ENCODE data around the gene EHMT1. TPM values are rescaled to one million over a fixed set of nuclear protein-coding genes. Genes with fewer than 3 reads are reported as not detected.
A peak's percentile ranks its signal among the peaks of the same experiment; 100 is the strongest.

Gene EHMT1
- total and polyA plus RNA-seq, 2 of the 13 experiments (the other 11 are each of a cell fraction or from before 2014, with no cell fraction given), result 23.0 to 27.1 TPM

- in situ Hi-C loops (cut with HindIII; ENCODE audit: extremely low pct_ligation_motif_present, low pct_unique_long_range_greater_than_20kb), result no loop called here
- Histone ChIP-seq H3K9me3 (ENCODE audit: low read length) (no peaks in the 10 kb centered on the region), H4K20me1 (ENCODE audit: insufficient read depth, low read length) (no peaks in the 10 kb centered on the region), H3K27ac (ENCODE audit: extremely low read length, insufficient read depth, low read length) (no peak overlapping the region), H3K4me1 (ENCODE audit: insufficient read depth, low read length) (peaks cover 37% of the 10 kb centered on the region), H2AFZ (ENCODE audit: low read length) (peak overlapping the region; percentile 54), H3K4me2 (ENCODE audit: low read depth, low read length) (peak overlapping the region; percentile 65), H3K36me3 (replicated peaks in 1 of 2; ENCODE audit: control insufficient read depth in 1 of 2, insufficient read depth in 2 of 2, low read length in 2 of 2) (no peaks in the 10 kb centered on the region), H3K27me3 (ENCODE audit: control insufficient read depth in 1 of 2, insufficient read depth in 2 of 2, low read length in 2 of 2) (peaks cover 0 to 12% of the 10 kb centered on the region in 2 experiments; a peak in 3 of 5 replicates), H3K79me2 (ENCODE audit: insufficient read depth, low read length) (no peaks in the 10 kb centered on the region), H3K4me3 (replicated peaks in 1 of 3; ENCODE audit: insufficient read depth in 1 of 3, low read depth in 2 of 3, low read length in 3 of 3) (peak overlapping the region in 2 of 3 experiments; percentile 28 to 38; a peak in 3 of 6 replicates), H3K9ac (ENCODE audit: insufficient read depth, low read depth, low read length) (peak overlapping the region; percentile 8; the same call in 1 of the 2 replicates)
- FAIRE-seq, result no peak
- WGBS (ENCODE audit: low lambda C conversion rate), result 20% methylated on average over 7 of the region's 8 CpGs
- intact Hi-C loops (cut with micrococcal nuclease; ENCODE audit: unreplicated experiment), result no loop called here
- DNase-seq (ENCODE audit: low spot score), result no peak
- CTCF ChIA-PET (ENCODE audit: low intra/inter-chr PET ratio, low total read pairs), result no interaction called here
- POLR2A ChIA-PET, result interaction anchor here (1.3 kb wide), 1 partner anchor 9 kb away, joined by 3 read pairs; no protein-coding TSS in a partner anchor
- TF ChIP-seq ZBTB46 (CRISPR knock-in tag; IDR thresholded peaks at IDR 0.05; ENCODE audit: borderline replicate concordance), result no peak
- no peak for TF ChIP-seq FOSL1 (CRISPR knock-in tag; IDR thresholded peaks at IDR 0.05; ENCODE audit: borderline replicate concordance)
- 0 out of 2 replicates have a peak, but pooled peaks have one; percentile 30 for TF ChIP-seq ZNF235 (CRISPR knock-in tag; IDR thresholded peaks at IDR 0.05; ENCODE audit: borderline replicate concordance)
- no peak for TF ChIP-seq ZNF703 (CRISPR knock-in tag; IDR thresholded peaks at IDR 0.05; ENCODE audit: borderline replicate concordance)
- no TSS peak for BruUV-seq (replicated peaks)
- peak; percentile 17 for ATAC-seq
Measured at GRCh38 chr9:137598943-137599342, 19.9 kb upstream of the EHMT1 start.

- Histone ChIP-seq H2AFZ (ENCODE audit: low read length) (peak overlapping the region; percentile 31), H3K9ac (ENCODE audit: insufficient read depth, low read depth, low read length) (peak overlapping the region; percentile 1; the same call in 1 of the 2 replicates), H4K20me1 (ENCODE audit: insufficient read depth, low read length) (no peaks in the 10 kb centered on the region; the same call in 1 of the 2 replicates), H3K4me3 (replicated peaks in 1 of 3; ENCODE audit: insufficient read depth in 1 of 3, low read depth in 2 of 3, low read length in 3 of 3) (no peak overlapping the region), H3K9me3 (ENCODE audit: low read length) (no peaks in the 10 kb centered on the region), H3K79me2 (ENCODE audit: insufficient read depth, low read length) (peaks cover 14% of the 10 kb centered on the region), H3K27ac (ENCODE audit: extremely low read length, insufficient read depth, low read length) (no peak overlapping the region), H3K4me2 (ENCODE audit: low read depth, low read length) (peak overlapping the region; percentile 47), H3K36me3 (replicated peaks in 1 of 2; ENCODE audit: control insufficient read depth in 1 of 2, insufficient read depth in 2 of 2, low read length in 2 of 2) (no peaks in the 10 kb centered on the region), H3K27me3 (ENCODE audit: control insufficient read depth in 1 of 2, insufficient read depth in 2 of 2, low read length in 2 of 2) (peaks cover 1 to 17% of the 10 kb centered on the region in 2 experiments; a peak in 4 of 5 replicates), H3K4me1 (ENCODE audit: insufficient read depth, low read length) (peaks cover 48% of the 10 kb centered on the region)
- no peak for FAIRE-seq
- intact Hi-C loops (cut with micrococcal nuclease; ENCODE audit: unreplicated experiment) (no loop called here), in situ Hi-C loops (cut with HindIII; ENCODE audit: extremely low pct_ligation_motif_present, low pct_unique_long_range_greater_than_20kb) (no loop called here)
- TF ChIP-seq GTF3A (CRISPR knock-in tag; conservative IDR thresholded peaks at IDR 0.05), result no peak
- ATAC-seq, result no peak
- CTCF ChIA-PET (ENCODE audit: low intra/inter-chr PET ratio, low total read pairs), result no interaction called here
- DNase-seq (ENCODE audit: low spot score), result no peak
- POLR2A ChIA-PET, result no interaction called here
- BruUV-seq (replicated peaks), result no TSS peak
- 2% methylated on average over 3 of the region's 3 CpGs for WGBS (ENCODE audit: low lambda C conversion rate)
Measured at GRCh38 chr9:137602661-137603060, 16.1 kb upstream of the EHMT1 start.

Data from HepG2 (cell line).